Measurements from ENCODE around the gene ERAS. TPM values are rescaled to one million over a fixed set of nuclear protein-coding genes. Genes with fewer than 3 reads are reported as not detected.

ERAS gene
- total RNA-seq, 1 experiment from 2014 or later = not detected

GRCh38 chrX:48787505-48788443 lies 38.5 kb upstream of the ERAS start:
- CTCF ChIA-PET = no interaction called here
- TF ChIP-seq EZH2 (IDR thresholded peaks at IDR 0.05; ENCODE audit: low read length, unreplicated experiment) = no peak
- TF ChIP-seq CTCF (conservative IDR thresholded peaks at IDR 0.05; ENCODE audit: low read depth, low read length) = no peak
- TF ChIP-seq EZH2phosphoT487 (IDR thresholded peaks at IDR 0.05; ENCODE audit: borderline replicate concordance, low read length) = no peak

GRCh38 chrX:48789366-48790220 lies 36.7 kb upstream of the ERAS start:
- ATAC-seq = no peak
- H3K4me3 ChIP-seq (ENCODE audit: low read length) = no peak overlapping the region
- H3K27me3 ChIP-seq (ENCODE audit: low read length) = no peaks in the 10 kb centered on the region
- BruUV-seq (replicated peaks) = no TSS peak
- DNase-seq = no peak
- H3F3A ChIP-seq (ENCODE audit: low read length, unreplicated experiment) = no peaks in the 10 kb centered on the region
- no peak overlapping the region for H3K9ac ChIP-seq (ENCODE audit: low read length)
- no peak overlapping the region for H3K4me2 ChIP-seq (ENCODE audit: low read length)
- H3K79me2 ChIP-seq (ENCODE audit: low read length) = no peaks in the 10 kb centered on the region
- CTCF ChIA-PET = no interaction called here
- TF ChIP-seq EZH2phosphoT487 (IDR thresholded peaks at IDR 0.05; ENCODE audit: borderline replicate concordance, low read length) (no peak), EZH2 (IDR thresholded peaks at IDR 0.05; ENCODE audit: low read length, unreplicated experiment) (no peak), CTCF (conservative IDR thresholded peaks at IDR 0.05; ENCODE audit: low read depth, low read length) (no peak)
- no peak overlapping the region for H2AFZ ChIP-seq (ENCODE audit: low read length)
- no peaks in the 10 kb centered on the region for H4K20me1 ChIP-seq (ENCODE audit: low read length)
- no peaks in the 10 kb centered on the region for H3K9me3 ChIP-seq (ENCODE audit: low read length)
- POLR2A ChIA-PET (ENCODE audit: unreplicated experiment) = interaction anchor here (0.6 kb wide), 1 partner anchor 12 kb away, joined by 3 read pairs; the partner anchor contains the start of gene HDAC6
- H3K36me3 ChIP-seq (ENCODE audit: low read depth, low read length) = no peaks in the 10 kb centered on the region
- intact Hi-C loops (cut with micrococcal nuclease) = no loop called here
- H3K27ac ChIP-seq (ENCODE audit: low read length) = no peak overlapping the region
- H3K4me1 ChIP-seq (ENCODE audit: insufficient read depth, low read length) = peaks cover under 1% of the 10 kb centered on the region
- no peaks in the 10 kb centered on the region for H3K9me2 ChIP-seq (replicated peaks; ENCODE audit: low read length)

More at GRCh38 chrX:48787505-48788443, 38.5 kb upstream of the ERAS start:
- Histone ChIP-seq H3K36me3 (ENCODE audit: low read depth, low read length) (no peaks in the 10 kb centered on the region), H4K20me1 (ENCODE audit: low read length) (no peaks in the 10 kb centered on the region), H3F3A (ENCODE audit: low read length, unreplicated experiment) (no peaks in the 10 kb centered on the region), H3K4me2 (ENCODE audit: low read length) (no peak overlapping the region), H3K4me3 (ENCODE audit: low read length) (no peak overlapping the region), H3K4me1 (ENCODE audit: insufficient read depth, low read length) (no peaks in the 10 kb centered on the region), H3K27me3 (ENCODE audit: low read length) (no peaks in the 10 kb centered on the region), H3K27ac (ENCODE audit: low read length) (no peak overlapping the region), H3K9me2 (replicated peaks; ENCODE audit: low read length) (no peaks in the 10 kb centered on the region), H3K9ac (ENCODE audit: low read length) (no peak overlapping the region), H2AFZ (ENCODE audit: low read length) (no peak overlapping the region), H3K79me2 (ENCODE audit: low read length) (no peaks in the 10 kb centered on the region), H3K9me3 (ENCODE audit: low read length) (no peaks in the 10 kb centered on the region)
- DNase-seq (no peak), ATAC-seq (no peak)
- no TSS peak for BruUV-seq (replicated peaks)
- POLR2A ChIA-PET (ENCODE audit: unreplicated experiment) = no interaction called here
- intact Hi-C loops (cut with micrococcal nuclease) = no loop called here
